Hematopoietic multipotent progenitor cell treated with erythropoietin and hydrocortisone succinate and interleukin-3 and kit ligand, for 4 days (in vitro differentiated cells): ENCODE data around the gene KLHL21.

Experiments used
- DNase-seq: peaks from one replicate; pipeline ENCODE4 v3.0.0-alpha.2; 2015

Gene KLHL21

GRCh38 chr1:6599141-6599975, 3.3 kb downstream of the KLHL21 start:
- peak; percentile 86 for DNase-seq

- no peak for DNase-seq
These were observed 4.9 kb downstream of the KLHL21 start for GRCh38 chr1:6597777-6598131.

GRCh38 chr1:6596886-6597776, 5.5 kb downstream of the KLHL21 start:
- no peak for DNase-seq

GRCh38 chr1:6596351-6596750, 6.3 kb downstream of the KLHL21 start:
- no peak for DNase-seq

GRCh38 chr1:6594977-6595740, 7.5 kb downstream of the KLHL21 start:
- DNase-seq: no peak

GRCh38 chr1:6593810-6594209, 8.9 kb downstream of the KLHL21 start:
- no peak for DNase-seq

GRCh38 chr1:6592865-6593593, 9.6 kb downstream of the KLHL21 start:
- no peak for DNase-seq

GRCh38 chr1:6592441-6592840, 10.2 kb downstream of the KLHL21 start:
- DNase-seq: no peak

GRCh38 chr1:6591644-6592043, 11.0 kb downstream of the KLHL21 start:
- no peak for DNase-seq

GRCh38 chr1:6591222-6591621, 11.4 kb downstream of the KLHL21 start:
- DNase-seq: peak; percentile 87

GRCh38 chr1:6590046-6590445, 12.6 kb downstream of the KLHL21 start:
- no peak for DNase-seq

- no peak for DNase-seq
These were observed 13.7 kb downstream of the KLHL21 start for GRCh38 chr1:6588893-6589520.

- no peak for DNase-seq
These were observed 14.4 kb downstream of the KLHL21 start for GRCh38 chr1:6588128-6588892.

- DNase-seq: no peak
These were observed 15.2 kb downstream of the KLHL21 start for GRCh38 chr1:6587261-6588005.

- no peak for DNase-seq
These were observed 16.3 kb downstream of the KLHL21 start for GRCh38 chr1:6586404-6586816.

- DNase-seq: no peak
These were observed 16.8 kb downstream of the KLHL21 start for GRCh38 chr1:6585841-6586240.

GRCh38 chr1:6585081-6585722, 17.5 kb downstream of the KLHL21 start:
- no peak for DNase-seq

- no peak for DNase-seq
These were observed 18.3 kb downstream of the KLHL21 start for GRCh38 chr1:6584126-6585080.

- no peak for DNase-seq
These were observed 20.3 kb downstream of the KLHL21 start for GRCh38 chr1:6582370-6582769.
